Keratinocyte (primary cell): Measurements from ENCODE around the gene YPEL1.

Experiments
- CTCF ChIP-seq, 3 experiments: IDR thresholded peaks in 1 of 3; conservative IDR thresholded peaks in 1 of 3; optimal IDR thresholded peaks in 1 of 3; 2 replicates in 2 of 3; 3 replicates in 1 of 3; pipeline versions ENCODE3 to v1.5.1; 2011; ENCODE audit warnings: low read length in 3 of 3, mild to moderate bottlenecking in 3 of 3, moderate library complexity in 2 of 3, control low read depth in 1 of 3, inconsistent platforms in 1 of 3; ENCODE audit not compliant: insufficient read depth in 2 of 3; ENCODE audit errors: extremely low read depth in 1 of 3
- EZH2 ChIP-seq: IDR thresholded peaks from one replicate; pipeline ENCODE4 v1.6.1; 2012; ENCODE audit warnings: inconsistent platforms, mild to moderate bottlenecking, low read length, moderate library complexity

DNA sequence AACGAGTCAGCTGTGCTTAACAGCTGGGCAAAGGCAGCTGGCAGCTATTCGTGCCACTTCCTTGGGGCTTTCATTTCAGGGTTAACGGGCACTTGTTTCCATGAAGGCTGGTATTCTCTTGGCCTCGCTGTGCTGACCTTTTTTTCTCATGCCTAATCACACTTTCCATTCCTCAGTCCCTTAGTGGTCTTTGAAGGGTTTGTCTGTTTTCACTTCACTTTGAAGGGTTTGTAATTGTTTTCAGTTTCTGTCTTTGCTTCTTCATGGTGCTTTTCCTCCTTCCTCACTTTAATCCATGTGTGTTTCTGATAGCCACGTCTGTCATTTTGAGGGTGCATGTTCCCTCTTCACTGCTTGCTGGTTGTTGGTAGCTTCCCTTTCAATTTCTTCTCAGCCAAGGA lies 45.2 kb downstream of the YPEL1 start:
- TF ChIP-seq CTCF (optimal IDR thresholded peaks at IDR 0.05 in 1 of 3, IDR thresholded peaks at IDR 0.05 in 1 of 3, conservative IDR thresholded peaks at IDR 0.05 in 1 of 3; ENCODE audit: extremely low read depth in 1 of 3, insufficient read depth in 2 of 3, low read length in 3 of 3), result no peak
- no peak for TF ChIP-seq EZH2
